Endothelial cell (in vitro differentiated cells): ENCODE measurements around the gene KCNK17. TPM values are rescaled to one million over a fixed set of nuclear protein-coding genes. Genes with fewer than 3 reads are reported as not detected.

Experiments
- DNase-seq: peaks from one replicate; pipeline ENCODE4 v3.0.0; 2021; ENCODE audit warnings: low spot score
- H3K27ac Mint-ChIP-seq: one replicate; pipeline ENCODE4 v1.8.0; 2021; ENCODE audit warnings: mixed read lengths, inconsistent platforms; ENCODE audit not compliant: unreplicated experiment
- H3K27me3 Mint-ChIP-seq: one replicate; pipeline ENCODE4 v1.8.0; 2021; ENCODE audit warnings: mild to moderate bottlenecking, moderate library complexity, mixed read lengths, inconsistent platforms; ENCODE audit not compliant: unreplicated experiment
- H3K36me3 Mint-ChIP-seq: one replicate; pipeline ENCODE4 v1.8.0; 2021; ENCODE audit warnings: mild to moderate bottlenecking, low read depth, mixed read lengths, inconsistent platforms; ENCODE audit not compliant: unreplicated experiment
- H3K4me1 Mint-ChIP-seq: one replicate; pipeline ENCODE4 v1.8.0; 2021; ENCODE audit warnings: mild to moderate bottlenecking, mixed read lengths, inconsistent platforms; ENCODE audit not compliant: unreplicated experiment
- H3K4me3 Mint-ChIP-seq: one replicate; pipeline ENCODE4 v1.8.0; 2021; ENCODE audit warnings: mild to moderate bottlenecking, mixed read lengths, inconsistent platforms; ENCODE audit not compliant: unreplicated experiment
- H3K9me3 Mint-ChIP-seq: one replicate; pipeline ENCODE4 v1.8.0; 2021; ENCODE audit warnings: mixed read lengths, inconsistent platforms; ENCODE audit not compliant: unreplicated experiment
- total RNA-seq: library from RNA; stranded (reverse); fragmentation: NEBNext Ultra II Directional; extraction: Animal tissue kit (Norgen Biotek cat#: 25700); gene quantifications from one replicate; pipeline ENCODE4 v1.2.1, GENCODE V29; 2021; ENCODE audit not compliant: unreplicated experiment
- TF ChIP-seq, protein P1 (sequence below): fragments of 200-600 bp; sonication (generic); IDR thresholded peaks from one replicate; pipeline ENCODE4 v1.5.0; 2021; ENCODE audit warnings: antibody characterized with exemption; ENCODE audit not compliant: unreplicated experiment

KCNK17 gene
- total RNA-seq, 1 donor from 2014 or later, result 180 TPM

DNA sequence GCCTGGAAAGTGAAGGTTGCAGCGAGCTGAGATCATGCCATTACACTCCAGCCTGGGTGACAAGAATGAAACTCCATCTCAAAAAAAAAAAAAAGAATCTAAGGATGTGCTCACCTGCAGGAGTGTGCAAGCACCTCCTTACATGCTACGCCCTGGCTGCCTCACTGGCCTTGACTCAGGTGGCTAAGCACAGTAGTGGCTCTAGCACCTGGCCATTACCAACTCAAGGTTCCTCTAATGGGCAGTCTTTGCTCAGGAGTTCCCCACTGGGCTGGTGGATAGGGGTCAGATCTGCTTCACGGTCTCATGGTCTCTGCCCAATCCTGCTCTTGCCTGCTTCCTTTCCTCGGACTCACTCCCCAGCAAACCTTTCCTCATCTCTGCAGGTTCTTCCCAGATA lies 39.7 kb downstream of the KCNK17 start:
- H3K4me1 Mint-ChIP-seq, result no peaks in the 10 kb centered on the region
- TF ChIP-seq, protein P1, sequence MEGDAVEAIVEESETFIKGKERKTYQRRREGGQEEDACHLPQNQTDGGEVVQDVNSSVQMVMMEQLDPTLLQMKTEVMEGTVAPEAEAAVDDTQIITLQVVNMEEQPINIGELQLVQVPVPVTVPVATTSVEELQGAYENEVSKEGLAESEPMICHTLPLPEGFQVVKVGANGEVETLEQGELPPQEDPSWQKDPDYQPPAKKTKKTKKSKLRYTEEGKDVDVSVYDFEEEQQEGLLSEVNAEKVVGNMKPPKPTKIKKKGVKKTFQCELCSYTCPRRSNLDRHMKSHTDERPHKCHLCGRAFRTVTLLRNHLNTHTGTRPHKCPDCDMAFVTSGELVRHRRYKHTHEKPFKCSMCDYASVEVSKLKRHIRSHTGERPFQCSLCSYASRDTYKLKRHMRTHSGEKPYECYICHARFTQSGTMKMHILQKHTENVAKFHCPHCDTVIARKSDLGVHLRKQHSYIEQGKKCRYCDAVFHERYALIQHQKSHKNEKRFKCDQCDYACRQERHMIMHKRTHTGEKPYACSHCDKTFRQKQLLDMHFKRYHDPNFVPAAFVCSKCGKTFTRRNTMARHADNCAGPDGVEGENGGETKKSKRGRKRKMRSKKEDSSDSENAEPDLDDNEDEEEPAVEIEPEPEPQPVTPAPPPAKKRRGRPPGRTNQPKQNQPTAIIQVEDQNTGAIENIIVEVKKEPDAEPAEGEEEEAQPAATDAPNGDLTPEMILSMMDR, result no peak
- H3K36me3 Mint-ChIP-seq, result no peaks in the 10 kb centered on the region
- H3K27me3 Mint-ChIP-seq, result peaks cover 1% of the 10 kb centered on the region
- no peak for DNase-seq
- no peak overlapping the region for H3K4me3 Mint-ChIP-seq
- no peaks in the 10 kb centered on the region for H3K9me3 Mint-ChIP-seq
- no peak overlapping the region for H3K27ac Mint-ChIP-seq

DNA sequence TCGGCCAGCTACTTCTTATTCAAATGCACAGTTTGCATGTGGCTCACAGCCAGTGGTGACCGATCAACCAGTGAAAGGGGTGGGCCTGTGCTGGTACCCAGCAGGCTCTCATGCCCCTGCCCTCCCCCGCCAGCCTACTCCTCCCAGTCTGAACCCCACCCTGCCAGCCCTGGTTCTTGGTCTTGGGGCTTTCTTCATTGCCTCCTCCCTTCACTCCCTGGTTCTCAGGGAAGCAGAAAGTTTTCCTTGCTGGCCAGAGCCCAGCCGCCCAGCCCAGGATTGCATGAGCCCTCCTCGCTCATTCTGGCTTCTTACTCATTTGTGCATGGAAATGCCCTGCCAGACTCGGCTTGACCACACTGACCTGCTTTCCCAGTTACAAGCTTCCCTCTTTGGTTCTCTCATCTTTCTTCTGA lies 40.8 kb downstream of the KCNK17 start:
- H3K9me3 Mint-ChIP-seq, result no peaks in the 10 kb centered on the region
- H3K27me3 Mint-ChIP-seq, result peaks cover 1% of the 10 kb centered on the region
- no peak overlapping the region for H3K4me3 Mint-ChIP-seq
- no peaks in the 10 kb centered on the region for H3K36me3 Mint-ChIP-seq
- no peak for DNase-seq
- H3K27ac Mint-ChIP-seq, result no peak overlapping the region
- TF ChIP-seq, protein P1, result no peak
- H3K4me1 Mint-ChIP-seq, result peaks cover 3% of the 10 kb centered on the region

DNA sequence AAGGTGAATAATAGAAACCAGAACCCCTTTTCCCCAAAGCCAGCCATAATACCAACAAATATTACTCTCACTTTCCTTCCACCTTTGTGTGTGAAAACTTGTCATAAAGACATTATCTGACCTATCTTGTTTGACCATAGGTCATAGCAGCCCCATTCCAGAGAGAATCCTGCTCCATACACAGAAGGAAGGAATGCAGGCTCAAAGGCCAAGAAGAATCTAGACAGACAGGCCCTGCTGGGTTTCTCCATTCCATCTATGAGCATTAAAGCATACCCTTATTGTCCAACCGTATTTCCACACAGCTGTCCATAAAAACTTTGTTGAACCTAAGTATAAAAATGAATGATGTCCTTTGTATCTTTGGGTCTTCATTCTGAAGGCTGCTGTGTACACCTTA lies 44.3 kb downstream of the KCNK17 start:
- Mint-ChIP-seq H3K9me3 (no peaks in the 10 kb centered on the region), H3K4me3 (no peak overlapping the region), H3K27me3 (no peaks in the 10 kb centered on the region), H3K4me1 (peaks cover 3% of the 10 kb centered on the region), H3K27ac (no peak overlapping the region), H3K36me3 (no peaks in the 10 kb centered on the region)
- no peak for DNase-seq
- TF ChIP-seq, protein P1, result no peak

DNA sequence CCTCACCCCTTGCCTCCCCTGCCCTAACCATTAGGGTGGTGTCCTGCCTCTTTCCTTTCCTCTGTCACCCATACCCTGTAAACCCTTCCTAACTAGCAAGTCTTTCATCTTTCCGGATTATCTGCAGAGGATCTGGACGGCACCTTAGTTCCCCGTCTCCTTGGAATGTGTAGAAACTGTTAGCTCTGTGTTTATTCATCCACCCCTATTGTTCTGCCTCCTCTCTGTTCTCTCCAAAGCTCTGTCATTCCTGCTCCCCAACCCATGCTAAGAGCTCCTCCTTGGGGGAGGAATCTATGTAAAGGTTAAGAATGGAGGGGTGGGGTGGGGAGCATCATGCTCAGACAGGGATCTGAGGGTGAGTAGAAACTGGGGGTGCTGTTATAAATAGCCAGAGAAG lies 45.5 kb downstream of the KCNK17 start:
- no peaks in the 10 kb centered on the region for H3K27me3 Mint-ChIP-seq
- no peaks in the 10 kb centered on the region for H3K9me3 Mint-ChIP-seq
- no peak overlapping the region for H3K4me3 Mint-ChIP-seq
- peaks cover 3% of the 10 kb centered on the region for H3K4me1 Mint-ChIP-seq
- DNase-seq, result no peak
- no peaks in the 10 kb centered on the region for H3K36me3 Mint-ChIP-seq
- H3K27ac Mint-ChIP-seq, result no peak overlapping the region
- TF ChIP-seq, protein P1, result no peak

DNA sequence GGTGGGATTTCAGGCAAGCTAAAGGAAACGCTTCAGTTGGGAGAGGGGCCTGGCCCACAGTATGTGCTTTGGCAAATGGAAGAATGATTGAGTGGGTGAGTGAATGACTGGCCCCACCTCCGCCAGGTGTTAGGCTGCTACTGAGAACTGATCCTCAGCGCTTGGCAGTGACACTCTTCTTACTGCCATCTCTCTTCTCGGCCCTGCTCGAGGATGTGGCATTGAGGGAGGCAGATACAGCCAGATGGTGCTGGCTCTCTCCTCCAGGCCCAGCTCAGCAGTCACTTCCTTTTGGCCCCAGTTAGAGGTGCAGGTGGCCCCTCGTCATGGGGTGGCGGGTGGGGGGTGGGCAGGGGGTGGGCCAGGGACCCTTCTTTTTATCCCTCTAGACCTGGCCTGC lies 46.0 kb downstream of the KCNK17 start:
- Mint-ChIP-seq H3K9me3 (no peaks in the 10 kb centered on the region), H3K27ac (no peak overlapping the region), H3K27me3 (no peaks in the 10 kb centered on the region), H3K4me1 (peaks cover 3% of the 10 kb centered on the region), H3K36me3 (no peaks in the 10 kb centered on the region), H3K4me3 (no peak overlapping the region)
- DNase-seq, result no peak
- TF ChIP-seq, protein P1, result no peak
